A549 (cell line): ENCODE results near the gene MAP3K5. TPM values are rescaled to one million over a fixed set of nuclear protein-coding genes. Genes with fewer than 3 reads are reported as not detected.

Experiments used
- ATAC-seq, 2 experiments: fragments of 200-7000 bp in 1 of 2; fragments of >200 bp in 1 of 2; cut with Nextera tagmentation in 1 of 2; cut with Tn5 transposase in 1 of 2; 3 replicates each; pipeline versions ENCODE4 v1.8.0 to v1.9.1; 2018 to 2020; ENCODE audit warnings: mild to moderate bottlenecking in 1 of 2, moderate library complexity in 1 of 2
- CTCF ChIA-PET: fragments of 300-600 bp; sonication (Branson Sonifier 250); formaldehyde crosslinking; extraction: SDS; loops from one replicate; lab custom pipeline; 2021; ENCODE audit warnings: antibody characterized with exemption, inconsistent platforms; lab: Yijun Ruan, JAX
- POLR2A ChIA-PET: fragments of 350-600 bp; formaldehyde crosslinking; extraction: SDS; loops from one replicate; lab custom pipeline; 2021; ENCODE audit warnings: antibody characterized with exemption, inconsistent platforms; lab: Yijun Ruan, JAX
- DNase-seq, 2 experiments: peaks; one replicate each; pipeline versions ENCODE4 v3.0.0 to v3.0.0-alpha.2; 2011 to 2016; ENCODE audit warnings: low read depth in 1 of 2, low spot score in 1 of 2
- FAIRE-seq: peaks from 2 replicates; lab custom pipeline; 2011; peaks lifted over from hg19 to GRCh38; lab: Jason Lieb, UNC
- H3K27ac ChIP-seq, 2 experiments: fragments of >200 bp; sonication (Bioruptor Twin); formaldehyde crosslinking; 3 replicates each; pipeline ENCODE4 v1.5.1; 2016 to 2017
- H3K4me1 ChIP-seq: fragments of >200 bp; sonication (Bioruptor Twin); formaldehyde crosslinking; 3 replicates; pipeline ENCODE4 v1.6.1; 2016
- H3K4me2 ChIP-seq: fragments of >200 bp; sonication (Bioruptor Twin); formaldehyde crosslinking; 3 replicates; pipeline ENCODE4 v1.6.1; 2016
- H3K4me3 ChIP-seq: fragments of >200 bp; sonication (Bioruptor Twin); formaldehyde crosslinking; 3 replicates; pipeline ENCODE4 v1.5.1; 2016
- H3K9me3 ChIP-seq: fragments of >200 bp; sonication (Bioruptor Twin); formaldehyde crosslinking; 3 replicates; pipeline ENCODE4 v1.6.1; 2016
- BCL3 ChIP-seq: fragments of >200 bp; sonication (Bioruptor Twin); formaldehyde crosslinking; IDR thresholded peaks from 3 replicates; pipeline ENCODE4 v1.6.1; 2016
- CBX8 ChIP-seq: fragments of 200-600 bp; sonication (generic); IDR thresholded peaks from 2 replicates; pipeline ENCODE4 v1.6.1; 2016
- EHF ChIP-seq: fragments of 250-450 bp; sonication (Bioruptor Pico); IDR thresholded peaks from 2 replicates; pipeline ENCODE4 v1.5.0; 2020; ENCODE audit warnings: mild to moderate bottlenecking
- EHMT2 ChIP-seq: fragments of 200-600 bp; sonication (generic); IDR thresholded peaks from 2 replicates; pipeline ENCODE4 v1.6.1; 2016; ENCODE audit warnings: antibody characterized with exemption, low read depth, mild to moderate bottlenecking, moderate library complexity
- FOSB ChIP-seq: fragments of 250-450 bp; sonication (Bioruptor Pico); IDR thresholded peaks from 2 replicates; pipeline ENCODE4 v1.5.0; 2020; ENCODE audit warnings: mild to moderate bottlenecking, moderate library complexity
- FOSL2 ChIP-seq, 2 experiments: fragments of 450-650 bp in 1 of 2; fragments of >200 bp in 1 of 2; sonication (Bioruptor Twin) in 1 of 2; formaldehyde crosslinking; IDR thresholded peaks; 2 replicates each; pipeline versions ENCODE4 v1.5.0 to v1.6.1; 2016 to 2020; ENCODE audit warnings: mild to moderate bottlenecking in 1 of 2, moderate library complexity in 1 of 2
- HMGXB4 ChIP-seq: fragments of 250-450 bp; sonication (Bioruptor Pico); IDR thresholded peaks from 2 replicates; pipeline ENCODE4 v1.5.0; 2021; ENCODE audit warnings: mild to moderate bottlenecking, moderate library complexity, borderline replicate concordance
- HOXA7 ChIP-seq: fragments of 250-450 bp; sonication (Bioruptor Pico); IDR thresholded peaks from 2 replicates; pipeline ENCODE4 v1.5.0; 2020; ENCODE audit warnings: mild to moderate bottlenecking, moderate library complexity
- KDM5A ChIP-seq: fragments of 200-600 bp; sonication (generic); IDR thresholded peaks from 2 replicates; pipeline ENCODE4 v1.6.1; 2016; ENCODE audit warnings: antibody characterized with exemption, mild to moderate bottlenecking
- MYC ChIP-seq: IDR thresholded peaks from 2 replicates; pipeline ENCODE4 v1.6.1; 2012; ENCODE audit warnings: mild to moderate bottlenecking, inconsistent platforms, low read length, improper control_type of control experiment, borderline replicate concordance
- NFE2L2 ChIP-seq: fragments of 150-350 bp; conservative IDR thresholded peaks from 2 replicates; pipeline ENCODE4 v1.6.1; 2014; ENCODE audit warnings: low read length
- NPAS2 ChIP-seq: fragments of 250-450 bp; sonication (Bioruptor Pico); IDR thresholded peaks from 2 replicates; pipeline ENCODE4 v1.8.0; 2022; ENCODE audit warnings: mild to moderate bottlenecking, moderate library complexity, borderline replicate concordance
- PBX3 ChIP-seq: IDR thresholded peaks from 2 replicates; pipeline ENCODE4 v1.6.1; 2012
- PHF8 ChIP-seq: fragments of 200-600 bp; sonication (generic); IDR thresholded peaks from 2 replicates; pipeline ENCODE4 v1.6.1; 2016; ENCODE audit warnings: low read depth, mild to moderate bottlenecking, antibody characterized with exemption, moderate library complexity, borderline replicate concordance
- RARB ChIP-seq: fragments of 250-450 bp; sonication (Bioruptor Pico); IDR thresholded peaks from 2 replicates; pipeline ENCODE4 v1.8.0; 2021; ENCODE audit warnings: mild to moderate bottlenecking, moderate library complexity
- RFX5 ChIP-seq: fragments of 450-650 bp; IDR thresholded peaks from 2 replicates; pipeline ENCODE4 v1.7.1; 2014; ENCODE audit warnings: antibody characterized with exemption, mild to moderate bottlenecking, moderate library complexity
- RNF2 ChIP-seq: fragments of 200-600 bp; sonication (generic); IDR thresholded peaks from 2 replicates; pipeline ENCODE4 v1.6.1; 2016; ENCODE audit warnings: low read depth, mild to moderate bottlenecking, antibody characterized with exemption, moderate library complexity, borderline replicate concordance
- SMC3 ChIP-seq: fragments of >200 bp; sonication (Bioruptor Twin); formaldehyde crosslinking; IDR thresholded peaks from 3 replicates; pipeline ENCODE4 v1.6.1; 2018; ENCODE audit warnings: inconsistent platforms
- SREBF2 ChIP-seq: fragments of 450-650 bp; IDR thresholded peaks from 2 replicates; pipeline ENCODE4 v1.6.1; 2014; ENCODE audit warnings: mild to moderate bottlenecking, moderate library complexity
- ZNF302 ChIP-seq: fragments of 250-450 bp; sonication (Bioruptor Pico); IDR thresholded peaks from 2 replicates; pipeline ENCODE4 v1.9.0; 2021; ENCODE audit warnings: inconsistent platforms, mild to moderate bottlenecking, moderate library complexity
- ZSCAN20 ChIP-seq: fragments of 250-450 bp; sonication (Bioruptor Pico); IDR thresholded peaks from 2 replicates; pipeline ENCODE4 v1.8.0; 2022; ENCODE audit warnings: mild to moderate bottlenecking, moderate library complexity
- WGBS: methylation state at CpG from one replicate; pipeline ENCODE4 v1.1.6; 2017; ENCODE audit errors: missing lambda C conversion rate; 5-methylcytosine and 5-hydroxymethylcytosine counted together
- polyA plus RNA-seq, 4 experiments: library from polyadenylated mRNA; depleted of rRNA in 3 of 4; stranded (reverse); fragments of >200 nt; fragmentation: RNase III in 1 of 4; extraction: RNeasy Plus Mini Kit Qiagen cat#74134 plus additional on column Dnase treatment in 1 of 4; gene quantifications; 2 replicates in 3 of 4; 3 replicates in 1 of 4; pipeline ENCODE4 v1.2.3, GENCODE V29; 2011 to 2017
- TF ChIP-seq, protein P1 (sequence below): fragments of >200 bp; sonication (Bioruptor Twin); formaldehyde crosslinking; IDR thresholded peaks from 3 replicates; pipeline ENCODE4 v1.5.1; 2016
- TF ChIP-seq, protein P2 (sequence below): fragments of 450-650 bp; IDR thresholded peaks from 2 replicates; pipeline ENCODE4 v1.6.1; 2014; ENCODE audit warnings: antibody characterized with exemption
- TF ChIP-seq, protein P3 (sequence below): fragments of 200-600 bp; sonication (generic); IDR thresholded peaks from 2 replicates; pipeline ENCODE4 v1.6.1; 2016; ENCODE audit warnings: antibody characterized with exemption, mild to moderate bottlenecking, moderate library complexity
- TF ChIP-seq, protein P4 (sequence below): fragments of >200 bp; sonication (Bioruptor Twin); formaldehyde crosslinking; IDR thresholded peaks from 2 replicates; pipeline ENCODE4 v1.6.1; 2016

MAP3K5 gene
- polyA plus RNA-seq, 2 of the 4 experiments (the other 2 are of a cell fraction), result 2.1 to 4.1 TPM

DNA sequence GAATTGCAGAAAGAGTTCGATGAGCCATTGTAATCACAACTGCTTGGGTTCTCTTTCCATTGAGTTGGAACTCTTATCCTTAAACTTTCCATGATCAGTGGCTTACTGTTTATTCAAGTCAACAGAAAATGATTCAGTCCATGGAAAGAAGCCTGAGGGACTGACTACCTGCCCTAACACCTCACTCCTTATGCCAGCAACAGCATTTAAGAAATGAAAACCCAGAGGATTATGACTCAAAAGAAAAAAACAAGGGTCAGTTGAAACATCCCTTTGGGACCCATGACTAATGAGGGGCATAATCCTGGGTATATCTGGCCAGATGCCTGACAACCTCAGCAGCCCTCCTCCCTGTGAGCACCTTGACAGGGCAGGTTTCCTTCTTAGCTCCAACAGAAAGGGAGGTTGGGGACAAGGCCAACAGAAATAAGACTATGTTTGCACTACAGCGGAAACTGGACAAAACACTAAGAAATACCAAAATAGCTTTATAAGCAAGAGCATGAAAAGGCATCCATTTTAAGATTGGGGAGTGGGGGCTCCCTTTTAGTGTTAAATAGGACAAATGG, 106.7 kb downstream of the MAP3K5 start:
- TF ChIP-seq ZSCAN20 (CRISPR knock-in tag) (no peak), ZNF302 (CRISPR knock-in tag) (no peak), PHF8 (no peak), PBX3 (no peak), FOSB (CRISPR knock-in tag) (no peak), KDM5A (no peak), HOXA7 (CRISPR knock-in tag) (no peak), SMC3 (no peak), RFX5 (no peak), NFE2L2 (no peak)
- TF ChIP-seq, protein P1, sequence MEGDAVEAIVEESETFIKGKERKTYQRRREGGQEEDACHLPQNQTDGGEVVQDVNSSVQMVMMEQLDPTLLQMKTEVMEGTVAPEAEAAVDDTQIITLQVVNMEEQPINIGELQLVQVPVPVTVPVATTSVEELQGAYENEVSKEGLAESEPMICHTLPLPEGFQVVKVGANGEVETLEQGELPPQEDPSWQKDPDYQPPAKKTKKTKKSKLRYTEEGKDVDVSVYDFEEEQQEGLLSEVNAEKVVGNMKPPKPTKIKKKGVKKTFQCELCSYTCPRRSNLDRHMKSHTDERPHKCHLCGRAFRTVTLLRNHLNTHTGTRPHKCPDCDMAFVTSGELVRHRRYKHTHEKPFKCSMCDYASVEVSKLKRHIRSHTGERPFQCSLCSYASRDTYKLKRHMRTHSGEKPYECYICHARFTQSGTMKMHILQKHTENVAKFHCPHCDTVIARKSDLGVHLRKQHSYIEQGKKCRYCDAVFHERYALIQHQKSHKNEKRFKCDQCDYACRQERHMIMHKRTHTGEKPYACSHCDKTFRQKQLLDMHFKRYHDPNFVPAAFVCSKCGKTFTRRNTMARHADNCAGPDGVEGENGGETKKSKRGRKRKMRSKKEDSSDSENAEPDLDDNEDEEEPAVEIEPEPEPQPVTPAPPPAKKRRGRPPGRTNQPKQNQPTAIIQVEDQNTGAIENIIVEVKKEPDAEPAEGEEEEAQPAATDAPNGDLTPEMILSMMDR, result no peak
- TF ChIP-seq, protein P2, sequence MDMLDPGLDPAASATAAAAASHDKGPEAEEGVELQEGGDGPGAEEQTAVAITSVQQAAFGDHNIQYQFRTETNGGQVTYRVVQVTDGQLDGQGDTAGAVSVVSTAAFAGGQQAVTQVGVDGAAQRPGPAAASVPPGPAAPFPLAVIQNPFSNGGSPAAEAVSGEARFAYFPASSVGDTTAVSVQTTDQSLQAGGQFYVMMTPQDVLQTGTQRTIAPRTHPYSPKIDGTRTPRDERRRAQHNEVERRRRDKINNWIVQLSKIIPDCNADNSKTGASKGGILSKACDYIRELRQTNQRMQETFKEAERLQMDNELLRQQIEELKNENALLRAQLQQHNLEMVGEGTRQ, result no peak
- TF ChIP-seq, all 56 proteins: peak for 0
- CTCF ChIA-PET, result interaction anchor here (1.2 kb wide), 1 partner anchor 107 kb away, joined by 3 read pairs; the partner anchor contains the start of gene MAP3K5
- no peaks in the 10 kb centered on the region for H3K9me3 ChIP-seq
- no peak overlapping the region for H3K4me2 ChIP-seq
- no peak overlapping the region for H3K27ac ChIP-seq
- H3K4me1 ChIP-seq, result no peaks in the 10 kb centered on the region
- POLR2A ChIA-PET, result no interaction called here
- ATAC-seq (no peak), DNase-seq (no peak), FAIRE-seq (no peak)
- 74% methylated on average over 2 of the region's 2 CpGs for WGBS
- H3K4me3 ChIP-seq, result no peak overlapping the region

DNA sequence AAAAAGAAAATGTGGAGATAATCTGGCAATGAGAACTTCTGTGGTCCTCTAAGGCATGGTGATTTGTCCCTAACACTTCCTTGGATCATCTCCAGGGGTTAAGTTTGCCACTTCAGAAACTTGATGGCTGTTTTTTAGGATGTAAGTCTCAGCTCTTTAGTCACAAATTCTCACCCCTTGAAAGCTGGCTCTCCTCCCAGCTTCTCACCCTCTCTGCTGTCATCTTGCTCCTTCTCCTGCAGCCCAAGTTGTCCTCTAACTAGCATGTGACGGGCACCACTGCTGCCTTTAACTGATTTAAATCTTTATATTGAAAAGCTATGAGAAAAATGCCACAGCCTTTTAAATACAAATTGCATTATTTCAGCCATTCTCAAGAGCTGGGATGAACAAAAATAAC, 107.8 kb downstream of the MAP3K5 start:
- DNase-seq, result no peak
- ATAC-seq, result no peak
- Histone ChIP-seq H3K9me3 (no peaks in the 10 kb centered on the region), H3K27ac (no peak overlapping the region), H3K4me2 (no peak overlapping the region), H3K4me3 (no peak overlapping the region), H3K4me1 (no peaks in the 10 kb centered on the region)
- POLR2A ChIA-PET, result no interaction called here
- FAIRE-seq, result no peak
- CTCF ChIA-PET, result interaction anchor here (1.5 kb wide), 1 partner anchor 41 kb away, joined by 4 read pairs; no protein-coding TSS in a partner anchor
- WGBS, result 86% methylated on average over 1 of the region's 1 CpG
- TF ChIP-seq SMC3 (no peak), NFE2L2 (no peak), CBX8 (no peak), MYC (no peak), SREBF2 (no peak), HMGXB4 (CRISPR knock-in tag) (no peak), EHF (CRISPR knock-in tag) (no peak), NPAS2 (CRISPR knock-in tag) (no peak), EHMT2 (no peak), RFX5 (no peak), BCL3 (no peak), RARB (no peak), RNF2 (no peak), FOSL2 (IDR thresholded peaks at IDR 0.05) (no peak), FOSL2 (CRISPR knock-in tag; IDR thresholded peaks at IDR 0.05) (no peak), ZNF302 (CRISPR knock-in tag) (no peak)
- TF ChIP-seq, protein P3, sequence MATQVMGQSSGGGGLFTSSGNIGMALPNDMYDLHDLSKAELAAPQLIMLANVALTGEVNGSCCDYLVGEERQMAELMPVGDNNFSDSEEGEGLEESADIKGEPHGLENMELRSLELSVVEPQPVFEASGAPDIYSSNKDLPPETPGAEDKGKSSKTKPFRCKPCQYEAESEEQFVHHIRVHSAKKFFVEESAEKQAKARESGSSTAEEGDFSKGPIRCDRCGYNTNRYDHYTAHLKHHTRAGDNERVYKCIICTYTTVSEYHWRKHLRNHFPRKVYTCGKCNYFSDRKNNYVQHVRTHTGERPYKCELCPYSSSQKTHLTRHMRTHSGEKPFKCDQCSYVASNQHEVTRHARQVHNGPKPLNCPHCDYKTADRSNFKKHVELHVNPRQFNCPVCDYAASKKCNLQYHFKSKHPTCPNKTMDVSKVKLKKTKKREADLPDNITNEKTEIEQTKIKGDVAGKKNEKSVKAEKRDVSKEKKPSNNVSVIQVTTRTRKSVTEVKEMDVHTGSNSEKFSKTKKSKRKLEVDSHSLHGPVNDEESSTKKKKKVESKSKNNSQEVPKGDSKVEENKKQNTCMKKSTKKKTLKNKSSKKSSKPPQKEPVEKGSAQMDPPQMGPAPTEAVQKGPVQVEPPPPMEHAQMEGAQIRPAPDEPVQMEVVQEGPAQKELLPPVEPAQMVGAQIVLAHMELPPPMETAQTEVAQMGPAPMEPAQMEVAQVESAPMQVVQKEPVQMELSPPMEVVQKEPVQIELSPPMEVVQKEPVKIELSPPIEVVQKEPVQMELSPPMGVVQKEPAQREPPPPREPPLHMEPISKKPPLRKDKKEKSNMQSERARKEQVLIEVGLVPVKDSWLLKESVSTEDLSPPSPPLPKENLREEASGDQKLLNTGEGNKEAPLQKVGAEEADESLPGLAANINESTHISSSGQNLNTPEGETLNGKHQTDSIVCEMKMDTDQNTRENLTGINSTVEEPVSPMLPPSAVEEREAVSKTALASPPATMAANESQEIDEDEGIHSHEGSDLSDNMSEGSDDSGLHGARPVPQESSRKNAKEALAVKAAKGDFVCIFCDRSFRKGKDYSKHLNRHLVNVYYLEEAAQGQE, result no peak
- TF ChIP-seq, protein P4, sequence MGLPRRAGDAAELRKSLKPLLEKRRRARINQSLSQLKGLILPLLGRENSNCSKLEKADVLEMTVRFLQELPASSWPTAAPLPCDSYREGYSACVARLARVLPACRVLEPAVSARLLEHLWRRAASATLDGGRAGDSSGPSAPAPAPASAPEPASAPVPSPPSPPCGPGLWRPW, result no peak
